ENCODE data around the gene MRS2.
"Not testable (repeated sequence)": the region's sequence is repeated elsewhere in the genome, so short reads cannot be mapped to it uniquely, and the experiment has no call there.

Gene MRS2

GRCh38 chr6:24402697-24403500, at the start of gene MRS2:
TSS of gene MRS2 (plus strand) at chr6:24402936. CDS start at chr6:24403047, 111 bp downstream.
- peak; percentile 93 for DNase-seq

- DNase-seq, result no peak
These were observed 48.9 kb upstream of the MRS2 start for GRCh38 chr6:24353861-24354260.

GRCh38 chr6:24355393-24355792, 47.3 kb upstream of the MRS2 start:
- DNase-seq, result no peak

- DNase-seq, result peak; percentile 14
These were observed 46.3 kb upstream of the MRS2 start for GRCh38 chr6:24356310-24356973.

- peak; percentile 74 for DNase-seq
These were observed 45.2 kb upstream of the MRS2 start, which contains the start of gene DCDC2 for GRCh38 chr6:24357336-24358218. TSS of gene DCDC2 (minus strand) at chr6:24358059. CDS start at chr6:24357750, 309 bp downstream.

- no peak for DNase-seq
These were observed 44.4 kb upstream of the MRS2 start for GRCh38 chr6:24358219-24358821.

- DNase-seq, result peak; percentile 89
These were observed 42.9 kb upstream of the MRS2 start for GRCh38 chr6:24359640-24360454.

GRCh38 chr6:24362363-24362762, 40.4 kb upstream of the MRS2 start:
- not testable (repeated sequence) for DNase-seq

- DNase-seq, result not testable (repeated sequence)
These were observed 37.6 kb upstream of the MRS2 start for GRCh38 chr6:24365103-24365633.

GRCh38 chr6:24374612-24375011, 28.1 kb upstream of the MRS2 start:
- no peak for DNase-seq

- no peak for DNase-seq
These were observed 25.9 kb upstream of the MRS2 start for GRCh38 chr6:24376871-24377270.

GRCh38 chr6:24378473-24379097, 24.2 kb upstream of the MRS2 start:
- no peak for DNase-seq

GRCh38 chr6:24381476-24382219, 21.1 kb upstream of the MRS2 start:
- DNase-seq, result no peak

- no peak for DNase-seq
These were observed 20.6 kb upstream of the MRS2 start for GRCh38 chr6:24382220-24382540.

- not testable (repeated sequence) for DNase-seq
These were observed 19.7 kb upstream of the MRS2 start for GRCh38 chr6:24382891-24383494.

GRCh38 chr6:24384369-24385130, 18.2 kb upstream of the MRS2 start:
- DNase-seq, result not testable (repeated sequence)

- DNase-seq, result no peak
These were observed 17.0 kb upstream of the MRS2 start for GRCh38 chr6:24385536-24386269.

- DNase-seq, result no peak
These were observed 14.9 kb upstream of the MRS2 start for GRCh38 chr6:24387818-24388217.

All from retina (tissue), 1 donor.